Gastrocnemius medialis (tissue), 4 donors: ENCODE measurements around the gene PCOLCE2.

Experiments
- CTCF ChIP-seq, 5 experiments: fragments of 450-650 bp in 3 of 5; fragments of 200-600 bp in 2 of 5; sonication (generic) in 2 of 5; IDR thresholded peaks in 4 of 5; conservative IDR thresholded peaks in 1 of 5; 1 replicate in 4 of 5; 2 replicates in 1 of 5; pipeline ENCODE4 v1.5.1; 2016 to 2019; ENCODE audit warnings: antibody characterized with exemption in 5 of 5, mild to moderate bottlenecking in 3 of 5, moderate library complexity in 3 of 5
- POLR2A ChIP-seq, 2 donors: fragments of 450-650 bp; IDR thresholded peaks; one replicate each; pipeline ENCODE4 v1.6.1; 2017; ENCODE audit warnings: antibody characterized with exemption in 2 of 2, mild to moderate bottlenecking in 2 of 2, moderate library complexity in 2 of 2

GRCh38 chr3:142926368-142926944 lies 37.6 kb upstream of the PCOLCE2 start:
- no peak for TF ChIP-seq CTCF (IDR thresholded peaks at IDR 0.05 in 4 of 5, conservative IDR thresholded peaks at IDR 0.05 in 1 of 5)
- no peak for TF ChIP-seq POLR2A (IDR thresholded peaks at IDR 0.05)
